Stomach (tissue), 4 donors: ENCODE data around the gene ITPR1.

Source experiments
- CTCF ChIP-seq, 7 experiments: fragments of 450-650 bp in 4 of 7; fragments of 200-600 bp in 3 of 7; sonication (generic) in 3 of 7; IDR thresholded peaks; one replicate each; pipeline ENCODE4 v1.5.1; 2016 to 2019; ENCODE audit warnings: antibody characterized with exemption in 7 of 7, control low read depth in 2 of 7, mild to moderate bottlenecking in 1 of 7
- EP300 ChIP-seq: sonication (generic); formaldehyde crosslinking; IDR thresholded peaks from one replicate; pipeline ENCODE4 v1.6.1; 2017; ENCODE audit warnings: antibody characterized with exemption
- POLR2A ChIP-seq, 4 donors: fragments of 450-650 bp; IDR thresholded peaks; one replicate each; pipeline ENCODE4 v1.6.1; 2016; ENCODE audit warnings: antibody characterized with exemption in 4 of 4, control low read depth in 2 of 4, mild to moderate bottlenecking in 1 of 4, moderate library complexity in 1 of 4
- POLR2AphosphoS5 ChIP-seq, 3 donors: sonication (generic); formaldehyde crosslinking; IDR thresholded peaks; one replicate each; pipeline ENCODE4 v1.6.1; 2016; ENCODE audit warnings: antibody characterized with exemption in 3 of 3

- TF ChIP-seq CTCF (IDR thresholded peaks at IDR 0.05) (no peak), POLR2A (IDR thresholded peaks at IDR 0.05) (no peak), POLR2AphosphoS5 (IDR thresholded peaks at IDR 0.05) (no peak), EP300 (no peak)
These were observed 19.9 kb downstream of the ITPR1 start for GRCh38 chr3:4512895-4513616.
